HEK293 (cell line): ENCODE data around the gene PLBD2.

Experiments used
- IKZF3 ChIP-seq: fragments of 450-650 bp; IDR thresholded peaks from 2 replicates; pipeline ENCODE4 v1.5.0; 2018; ENCODE audit warnings: missing biosample characterization, mild to moderate bottlenecking, missing genetic modification characterization, moderate library complexity
- OVOL3 ChIP-seq: fragments of 450-650 bp; formaldehyde crosslinking; IDR thresholded peaks from 2 replicates; pipeline ENCODE4 v1.5.1; 2016; ENCODE audit warnings: missing biosample characterization, missing genetic modification characterization
- PRDM1 ChIP-seq: fragments of 450-650 bp; formaldehyde crosslinking; IDR thresholded peaks from 2 replicates; pipeline ENCODE4; 2016; ENCODE audit warnings: missing biosample characterization, missing genetic modification characterization
- SP3 ChIP-seq: fragments of 450-650 bp; formaldehyde crosslinking; IDR thresholded peaks from 2 replicates; pipeline ENCODE4 v1.5.1; 2016; ENCODE audit warnings: missing biosample characterization, missing genetic modification characterization
- TRIM28 ChIP-seq: IDR thresholded peaks from 2 replicates; pipeline ENCODE4 v1.6.1; 2011; ENCODE audit warnings: low read length, control low read depth, borderline replicate concordance
- ZBTB17 ChIP-seq: fragments of 450-650 bp; formaldehyde crosslinking; IDR thresholded peaks from 2 replicates; pipeline ENCODE4 v1.5.1; 2016; ENCODE audit warnings: missing biosample characterization, missing genetic modification characterization
- ZNF114 ChIP-seq: fragments of 450-650 bp; formaldehyde crosslinking; IDR thresholded peaks from 2 replicates; pipeline ENCODE4 v1.5.0; 2017; ENCODE audit warnings: missing biosample characterization, missing genetic modification characterization
- ZNF140 ChIP-seq: fragments of 450-650 bp; formaldehyde crosslinking; IDR thresholded peaks from 2 replicates; pipeline ENCODE4 v1.5.1; 2016; ENCODE audit warnings: missing biosample characterization, missing genetic modification characterization
- ZNF16 ChIP-seq: fragments of 450-650 bp; formaldehyde crosslinking; IDR thresholded peaks from 2 replicates; pipeline ENCODE4 v1.5.1; 2016; ENCODE audit warnings: low read depth, missing biosample characterization, missing genetic modification characterization
- ZNF175 ChIP-seq: fragments of 450-650 bp; formaldehyde crosslinking; IDR thresholded peaks from 2 replicates; pipeline ENCODE4 v1.5.1; 2016; ENCODE audit warnings: missing biosample characterization, missing genetic modification characterization
- ZNF311 ChIP-seq: fragments of 450-650 bp; formaldehyde crosslinking; IDR thresholded peaks from 2 replicates; pipeline ENCODE4 v1.5.1; 2017; ENCODE audit warnings: missing biosample characterization, missing genetic modification characterization, borderline replicate concordance
- ZNF433 ChIP-seq: fragments of 450-650 bp; formaldehyde crosslinking; IDR thresholded peaks from 2 replicates; pipeline ENCODE4 v1.5.1; 2016; ENCODE audit warnings: missing biosample characterization, missing genetic modification characterization, low read depth
- ZNF518A ChIP-seq: fragments of 450-650 bp; formaldehyde crosslinking; conservative IDR thresholded peaks from 2 replicates; pipeline ENCODE4 v1.5.1; 2016; ENCODE audit warnings: low read depth, missing biosample characterization, missing genetic modification characterization
- ZNF530 ChIP-seq: fragments of 450-650 bp; formaldehyde crosslinking; IDR thresholded peaks from 2 replicates; pipeline ENCODE4 v1.5.1; 2016; ENCODE audit warnings: low read depth, missing biosample characterization, missing genetic modification characterization
- ZNF560 ChIP-seq: fragments of 450-650 bp; formaldehyde crosslinking; IDR thresholded peaks from 2 replicates; pipeline ENCODE4 v1.5.1; 2017; ENCODE audit warnings: missing biosample characterization, missing genetic modification characterization, borderline replicate concordance
- ZNF639 ChIP-seq: fragments of 450-650 bp; formaldehyde crosslinking; IDR thresholded peaks from 2 replicates; pipeline ENCODE4 v1.5.1; 2016; ENCODE audit warnings: missing biosample characterization, missing genetic modification characterization
- ZNF704 ChIP-seq: fragments of 450-650 bp; formaldehyde crosslinking; IDR thresholded peaks from 2 replicates; pipeline ENCODE4 v1.5.1; 2016; ENCODE audit warnings: missing biosample characterization, missing genetic modification characterization
- ZNF776 ChIP-seq: fragments of 450-650 bp; formaldehyde crosslinking; IDR thresholded peaks from 2 replicates; pipeline ENCODE4 v1.5.0; 2017; ENCODE audit warnings: missing biosample characterization, missing genetic modification characterization, borderline replicate concordance
- ZNF777 ChIP-seq: fragments of 450-650 bp; formaldehyde crosslinking; IDR thresholded peaks from 2 replicates; pipeline ENCODE4 v1.5.1; 2017; ENCODE audit warnings: missing biosample characterization, missing genetic modification characterization, borderline replicate concordance
- ZNF791 ChIP-seq: fragments of 450-650 bp; formaldehyde crosslinking; IDR thresholded peaks from 2 replicates; pipeline ENCODE4 v1.5.1; 2016; ENCODE audit warnings: missing biosample characterization, missing genetic modification characterization
- ZNF837 ChIP-seq: fragments of 450-650 bp; formaldehyde crosslinking; IDR thresholded peaks from 2 replicates; pipeline ENCODE4 v1.5.1; 2016; ENCODE audit warnings: missing biosample characterization, missing genetic modification characterization
- TF ChIP-seq, protein P1 (sequence below): fragments of 450-650 bp; formaldehyde crosslinking; IDR thresholded peaks from 2 replicates; pipeline ENCODE4 v1.5.1; 2016; ENCODE audit warnings: missing biosample characterization, missing genetic modification characterization
- TF ChIP-seq, protein P2 (sequence below): fragments of 450-650 bp; formaldehyde crosslinking; IDR thresholded peaks from 2 replicates; pipeline ENCODE4 v1.5.1; 2016; ENCODE audit warnings: missing biosample characterization, missing genetic modification characterization, borderline replicate concordance

PLBD2 gene

GRCh38 chr12:113334786-113335539 lies 23.4 kb upstream of the PLBD2 start, which contains the start of gene SLC8B1 (continued):
- TF ChIP-seq ZNF704 (tag by site-specific recombination) (no peak), SP3 (tag by site-specific recombination) (peak; percentile 92), ZNF530 (no peak), ZNF16 (tag by site-specific recombination) (no peak), OVOL3 (tag by site-specific recombination) (no peak), PRDM1 (tag by site-specific recombination) (peak; percentile 87), ZNF175 (tag by site-specific recombination) (no peak), ZBTB17 (peak; percentile 77), ZNF311 (tag by site-specific recombination) (no peak), IKZF3 (tag by site-specific recombination) (peak; percentile 63), ZNF140 (no peak), TRIM28 (no peak), ZNF114 (tag by site-specific recombination) (no peak), ZNF791 (tag by site-specific recombination) (no peak), ZNF639 (tag by site-specific recombination) (no peak), ZNF518A (tag by site-specific recombination) (no peak), ZNF777 (tag by site-specific recombination) (0 out of 2 replicates have a peak, but pooled peaks have one; percentile 19), ZNF560 (no peak), ZNF776 (tag by site-specific recombination) (no peak), ZNF433 (tag by site-specific recombination) (no peak), ZNF837 (tag by site-specific recombination) (no peak)
- TF ChIP-seq, protein P1, sequence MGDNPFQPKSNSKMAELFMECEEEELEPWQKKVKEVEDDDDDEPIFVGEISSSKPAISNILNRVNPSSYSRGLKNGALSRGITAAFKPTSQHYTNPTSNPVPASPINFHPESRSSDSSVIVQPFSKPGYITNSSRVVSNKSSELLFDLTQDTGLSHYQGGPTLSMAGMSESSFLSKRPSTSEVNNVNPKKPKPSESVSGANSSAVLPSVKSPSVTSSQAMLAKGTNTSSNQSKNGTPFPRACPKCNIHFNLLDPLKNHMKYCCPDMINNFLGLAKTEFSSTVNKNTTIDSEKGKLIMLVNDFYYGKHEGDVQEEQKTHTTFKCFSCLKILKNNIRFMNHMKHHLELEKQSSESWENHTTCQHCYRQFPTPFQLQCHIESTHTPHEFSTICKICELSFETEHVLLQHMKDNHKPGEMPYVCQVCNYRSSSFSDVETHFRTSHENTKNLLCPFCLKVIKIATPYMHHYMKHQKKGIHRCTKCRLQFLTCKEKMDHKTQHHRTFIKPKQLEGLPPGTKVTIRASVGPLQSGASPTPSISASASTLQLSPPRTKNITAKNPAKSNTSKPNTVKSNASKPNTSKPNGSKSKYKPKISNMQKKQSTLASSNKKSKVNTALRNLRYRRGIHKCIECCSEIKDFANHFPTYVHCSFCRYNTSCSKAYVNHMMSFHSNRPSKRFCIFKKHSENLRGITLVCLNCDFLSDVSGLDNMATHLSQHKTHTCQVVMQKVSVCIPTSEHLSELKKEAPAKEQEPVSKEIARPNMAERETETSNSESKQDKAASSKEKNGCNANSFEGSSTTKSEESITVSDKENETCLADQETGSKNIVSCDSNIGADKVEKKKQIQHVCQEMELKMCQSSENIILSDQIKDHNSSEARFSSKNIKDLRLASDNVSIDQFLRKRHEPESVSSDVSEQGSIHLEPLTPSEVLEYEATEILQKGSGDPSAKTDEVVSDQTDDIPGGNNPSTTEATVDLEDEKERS (tag by site-specific recombination): no peak
- TF ChIP-seq, protein P2, sequence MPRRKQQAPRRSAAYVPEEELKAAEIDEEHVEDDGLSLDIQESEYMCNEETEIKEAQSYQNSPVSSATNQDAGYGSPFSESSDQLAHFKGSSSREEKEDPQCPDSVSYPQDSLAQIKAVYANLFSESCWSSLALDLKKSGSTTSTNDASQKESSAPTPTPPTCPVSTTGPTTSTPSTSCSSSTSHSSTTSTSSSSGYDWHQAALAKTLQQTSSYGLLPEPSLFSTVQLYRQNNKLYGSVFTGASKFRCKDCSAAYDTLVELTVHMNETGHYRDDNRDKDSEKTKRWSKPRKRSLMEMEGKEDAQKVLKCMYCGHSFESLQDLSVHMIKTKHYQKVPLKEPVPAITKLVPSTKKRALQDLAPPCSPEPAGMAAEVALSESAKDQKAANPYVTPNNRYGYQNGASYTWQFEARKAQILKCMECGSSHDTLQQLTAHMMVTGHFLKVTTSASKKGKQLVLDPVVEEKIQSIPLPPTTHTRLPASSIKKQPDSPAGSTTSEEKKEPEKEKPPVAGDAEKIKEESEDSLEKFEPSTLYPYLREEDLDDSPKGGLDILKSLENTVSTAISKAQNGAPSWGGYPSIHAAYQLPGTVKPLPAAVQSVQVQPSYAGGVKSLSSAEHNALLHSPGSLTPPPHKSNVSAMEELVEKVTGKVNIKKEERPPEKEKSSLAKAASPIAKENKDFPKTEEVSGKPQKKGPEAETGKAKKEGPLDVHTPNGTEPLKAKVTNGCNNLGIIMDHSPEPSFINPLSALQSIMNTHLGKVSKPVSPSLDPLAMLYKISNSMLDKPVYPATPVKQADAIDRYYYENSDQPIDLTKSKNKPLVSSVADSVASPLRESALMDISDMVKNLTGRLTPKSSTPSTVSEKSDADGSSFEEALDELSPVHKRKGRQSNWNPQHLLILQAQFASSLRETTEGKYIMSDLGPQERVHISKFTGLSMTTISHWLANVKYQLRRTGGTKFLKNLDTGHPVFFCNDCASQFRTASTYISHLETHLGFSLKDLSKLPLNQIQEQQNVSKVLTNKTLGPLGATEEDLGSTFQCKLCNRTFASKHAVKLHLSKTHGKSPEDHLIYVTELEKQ (tag by site-specific recombination): no peak
